Suprapubic skin (tissue), 3 donors: ENCODE measurements around the gene PSMD2.

Source experiments
- POLR2AphosphoS5 ChIP-seq, 3 donors: sonication (generic); formaldehyde crosslinking; IDR thresholded peaks; one replicate each; pipeline ENCODE4 v1.6.1; 2017; ENCODE audit warnings: antibody characterized with exemption in 3 of 3
- TF ChIP-seq, protein P1 (sequence below), 2 donors: fragments of 200-600 bp in 1 of 2; fragments of 450-650 bp in 1 of 2; sonication (generic) in 1 of 2; IDR thresholded peaks; one replicate each; pipeline ENCODE4 v1.5.1; 2016 to 2019; ENCODE audit warnings: antibody characterized with exemption in 2 of 2, mild to moderate bottlenecking in 1 of 2, moderate library complexity in 1 of 2

GRCh38 chr3:184255291-184256039, 43.6 kb upstream of the PSMD2 start:
- no peak for TF ChIP-seq POLR2AphosphoS5 (IDR thresholded peaks at IDR 0.05)
- TF ChIP-seq, protein P1, sequence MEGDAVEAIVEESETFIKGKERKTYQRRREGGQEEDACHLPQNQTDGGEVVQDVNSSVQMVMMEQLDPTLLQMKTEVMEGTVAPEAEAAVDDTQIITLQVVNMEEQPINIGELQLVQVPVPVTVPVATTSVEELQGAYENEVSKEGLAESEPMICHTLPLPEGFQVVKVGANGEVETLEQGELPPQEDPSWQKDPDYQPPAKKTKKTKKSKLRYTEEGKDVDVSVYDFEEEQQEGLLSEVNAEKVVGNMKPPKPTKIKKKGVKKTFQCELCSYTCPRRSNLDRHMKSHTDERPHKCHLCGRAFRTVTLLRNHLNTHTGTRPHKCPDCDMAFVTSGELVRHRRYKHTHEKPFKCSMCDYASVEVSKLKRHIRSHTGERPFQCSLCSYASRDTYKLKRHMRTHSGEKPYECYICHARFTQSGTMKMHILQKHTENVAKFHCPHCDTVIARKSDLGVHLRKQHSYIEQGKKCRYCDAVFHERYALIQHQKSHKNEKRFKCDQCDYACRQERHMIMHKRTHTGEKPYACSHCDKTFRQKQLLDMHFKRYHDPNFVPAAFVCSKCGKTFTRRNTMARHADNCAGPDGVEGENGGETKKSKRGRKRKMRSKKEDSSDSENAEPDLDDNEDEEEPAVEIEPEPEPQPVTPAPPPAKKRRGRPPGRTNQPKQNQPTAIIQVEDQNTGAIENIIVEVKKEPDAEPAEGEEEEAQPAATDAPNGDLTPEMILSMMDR (IDR thresholded peaks at IDR 0.05): no peak
